Lung (tissue), 12 donors: ENCODE results near the gene TNFRSF19. TPM values are rescaled to one million over a fixed set of nuclear protein-coding genes. Genes with fewer than 3 reads are reported as not detected.

ENCODE experiments used
- ATAC-seq: fragments of 200-7000 bp; cut with Tn5 transposase; one replicate; pipeline ENCODE4 v1.9.1; 2020; ENCODE audit warnings: moderate number of reproducible peaks; ENCODE audit not compliant: insufficient read depth, low FRiP score
- DNase-seq, 3 donors: peaks; one replicate each; pipeline ENCODE4 v3.0.0-alpha.2; 2013 to 2017
- H3K27ac ChIP-seq, 2 donors: one replicate each; pipeline ENCODE4 v1.5.1; 2013; ENCODE audit warnings: mild to moderate bottlenecking in 2 of 2, moderate library complexity in 2 of 2, control low read depth in 1 of 2, inconsistent platforms in 1 of 2, low read depth in 1 of 2, low read length in 1 of 2
- H3K27me3 ChIP-seq, 3 donors: one replicate each; pipeline ENCODE4 v1.5.1; 2013; ENCODE audit warnings: low read length in 2 of 3; ENCODE audit not compliant: control insufficient read depth in 3 of 3, insufficient read depth in 3 of 3
- H3K36me3 ChIP-seq, 4 donors: one replicate each; pipeline ENCODE4 v1.5.1; 2013; ENCODE audit warnings: low read length in 4 of 4, mild to moderate bottlenecking in 1 of 4, moderate library complexity in 1 of 4; ENCODE audit not compliant: control insufficient read depth in 4 of 4, insufficient read depth in 4 of 4
- H3K4me1 ChIP-seq, 5 donors: one replicate each; pipeline ENCODE4 v1.5.1; 2013; ENCODE audit warnings: low read length in 5 of 5, mild to moderate bottlenecking in 2 of 5, moderate library complexity in 1 of 5; ENCODE audit not compliant: control insufficient read depth in 5 of 5, insufficient read depth in 5 of 5
- H3K4me3 ChIP-seq: one replicate; pipeline ENCODE4 v1.5.1; 2013; ENCODE audit warnings: mild to moderate bottlenecking, control low read depth, moderate library complexity
- H3K9ac ChIP-seq, 2 donors: one replicate each; pipeline ENCODE4 v1.5.1; 2013; ENCODE audit warnings: low read length in 2 of 2, control low read depth in 1 of 2; ENCODE audit not compliant: insufficient read depth in 1 of 2
- H3K9me3 ChIP-seq, 4 donors: one replicate each; pipeline ENCODE4 v1.5.1; 2013; ENCODE audit warnings: low read length in 3 of 4, mild to moderate bottlenecking in 1 of 4, moderate library complexity in 1 of 4; ENCODE audit not compliant: control insufficient read depth in 4 of 4, insufficient read depth in 3 of 4
- CTCF ChIP-seq: IDR thresholded peaks from 2 replicates; pipeline ENCODE4 v1.5.1; 2012; ENCODE audit warnings: mild to moderate bottlenecking; ENCODE audit errors: control extremely low read depth, extremely low read depth
- WGBS, 2 donors: extraction: QIAGEN DNeasy Blood & Tissue Kit; methylation state at CpG; one replicate each; pipeline ENCODE4 v1.1.7; 2013; 5-methylcytosine and 5-hydroxymethylcytosine counted together
- polyA plus RNA-seq, 2 donors: library from polyadenylated mRNA; stranded (reverse); fragments of 200-250 nt; gene quantifications; one replicate each; pipeline ENCODE4 v1.2.1, GENCODE V29; 2013
- total RNA-seq, 2 donors: library from RNA; depleted of rRNA in 1 of 2; stranded (reverse); fragments of >200 nt in 1 of 2; gene quantifications; one replicate each; pipeline ENCODE4 v1.2.1, GENCODE V29; 2014 to 2021
- donor health status: control.
- donor health status: control.
- donor health status: Bipolar disorder and iron deficiency.
- donor health status: healthy.
- donor health status: DM: yes; HTN: yes; CAD: no.

The TNFRSF19 gene
- total and polyA plus RNA-seq, 4 donors, result 9.5 to 68.0 (median 34.7) TPM

- no peak for ATAC-seq
- WGBS, 2 donors, result 70 to 74% methylated on average over 6 of the region's 6 CpGs
Observed at GRCh38 chr13:23631311-23632047, 61.3 kb downstream of the TNFRSF19 start.

DNA sequence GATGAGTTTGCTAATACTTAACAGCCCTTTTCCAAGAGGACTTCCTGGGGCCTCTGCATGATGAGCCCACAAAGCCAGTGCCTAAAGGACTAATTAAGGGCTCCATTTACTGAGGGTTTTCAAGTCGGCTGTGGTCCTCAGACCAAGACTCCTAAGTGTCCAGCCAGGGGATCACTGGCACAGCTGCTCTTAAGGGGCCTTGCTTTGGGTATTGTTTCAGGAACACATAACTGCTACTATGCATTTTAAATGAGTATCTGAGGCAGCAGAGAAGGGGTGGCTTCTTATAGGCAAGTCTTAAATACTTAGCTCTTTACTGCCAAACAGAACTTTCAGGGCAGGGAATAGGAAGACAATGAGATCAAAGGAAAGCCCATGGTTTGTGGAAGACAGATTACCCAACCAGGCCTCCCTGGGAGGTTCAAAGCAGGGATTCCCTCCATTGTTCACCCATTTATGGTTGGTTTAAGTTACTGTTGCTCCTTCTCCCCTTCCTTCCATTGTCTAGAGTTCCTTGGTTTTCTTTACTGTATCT is 61.9 kb downstream of the TNFRSF19 start:
- H3K9ac ChIP-seq, result no peak overlapping the region
- DNase-seq, result no peak
- ATAC-seq, result no peak
- no peaks in the 10 kb centered on the region for H3K9me3 ChIP-seq
- H3K27ac ChIP-seq, result no peak overlapping the region
- H3K27me3 ChIP-seq, result no peaks in the 10 kb centered on the region
- peaks cover 0 to 19% (median 2%) of the 10 kb centered on the region in 4 donors for H3K36me3 ChIP-seq
- TF ChIP-seq CTCF, result no peak
- no peak overlapping the region for H3K4me3 ChIP-seq
- 39 to 53% methylated on average over 1 of the region's 1 CpG for WGBS, 2 donors
- H3K4me1 ChIP-seq, result peaks cover under 1 to 62% (median 29%) of the 10 kb centered on the region in 5 donors

More at GRCh38 chr13:23631311-23632047, 61.3 kb downstream of the TNFRSF19 start:
- Histone ChIP-seq H3K4me1 (peaks cover 0 to 63% (median 29%) of the 10 kb centered on the region in 5 donors), H3K36me3 (peaks cover 0 to 26% (median 2%) of the 10 kb centered on the region in 4 donors), H3K27ac (no peak overlapping the region), H3K4me3 (no peak overlapping the region), H3K9me3 (no peaks in the 10 kb centered on the region), H3K27me3 (no peaks in the 10 kb centered on the region), H3K9ac (no peak overlapping the region)
- TF ChIP-seq CTCF, result no peak
- no peak for DNase-seq

GRCh38 chr13:23632741-23633140 is 62.5 kb downstream of the TNFRSF19 start:
- Histone ChIP-seq H3K36me3 (peaks cover 0 to 16% (median 2%) of the 10 kb centered on the region in 4 donors), H3K9ac (no peak overlapping the region), H3K4me3 (no peak overlapping the region), H3K4me1 (peaks cover 2 to 66% (median 29%) of the 10 kb centered on the region in 5 donors), H3K27me3 (no peaks in the 10 kb centered on the region), H3K9me3 (no peaks in the 10 kb centered on the region), H3K27ac (no peak overlapping the region)
- no peak for TF ChIP-seq CTCF
- 86 to 90% methylated on average over 3 of the region's 3 CpGs for WGBS, 2 donors
- no peak for ATAC-seq
- no peak for DNase-seq
